ENCODE results near the gene SLU7. TPM values are rescaled to one million over a fixed set of nuclear protein-coding genes. Genes with fewer than 3 reads are reported as not detected.

Gene SLU7
- total RNA-seq, 1 experiment from 2014 or later, result 75.3 TPM

- H3K4me3 ChIP-seq, result no peak overlapping the region
- peak overlapping the region; percentile 60 for H3K27ac ChIP-seq
- H3K27me3 ChIP-seq (ENCODE audit: insufficient read depth, low read depth), result no peaks in the 10 kb centered on the region
- H3K9me2 ChIP-seq (ENCODE audit: insufficient read depth), result no peaks in the 10 kb centered on the region
- H3K79me2 ChIP-seq (ENCODE audit: low read depth), result no peaks in the 10 kb centered on the region
- H3K4me1 ChIP-seq (replicated peaks; ENCODE audit: insufficient read depth), result peaks cover 20% of the 10 kb centered on the region
- TF ChIP-seq EZH2 (IDR thresholded peaks at IDR 0.05; ENCODE audit: low read depth), result no peak
- no peak for TF ChIP-seq CTCF (conservative IDR thresholded peaks at IDR 0.05)
- DNase-seq, result no peak
- POLR2A ChIA-PET (ENCODE audit: unreplicated experiment), result no interaction called here
- peak overlapping the region; percentile 3; the same call in 1 of the 2 replicates for H2AFZ ChIP-seq
- H3F3A ChIP-seq (ENCODE audit: insufficient read depth, low read depth), result peaks cover 9% of the 10 kb centered on the region; the same call in 1 of the 2 replicates
- H3K4me2 ChIP-seq, result peak overlapping the region; percentile 57
- H4K20me1 ChIP-seq (ENCODE audit: insufficient read depth), result no peaks in the 10 kb centered on the region
- intact Hi-C loops (cut with micrococcal nuclease; ENCODE audit: unreplicated experiment), result no loop called here
- H3K36me3 ChIP-seq (ENCODE audit: low read depth), result no peaks in the 10 kb centered on the region
- no peaks in the 10 kb centered on the region for H3K9me3 ChIP-seq (ENCODE audit: insufficient read depth, low read depth)
- no TSS peak for BruUV-seq (replicated peaks)
- CTCF ChIA-PET, result no interaction called here
Observed at GRCh38 chr5:160464466-160464797, 45.6 kb upstream of the SLU7 start.

GRCh38 chr5:160463740-160464465, 45.0 kb upstream of the SLU7 start:
- intact Hi-C loops (cut with micrococcal nuclease; ENCODE audit: unreplicated experiment), result no loop called here
- Histone ChIP-seq H3F3A (ENCODE audit: insufficient read depth, low read depth) (peaks cover 9% of the 10 kb centered on the region; the same call in 1 of the 2 replicates), H3K79me2 (ENCODE audit: low read depth) (no peaks in the 10 kb centered on the region), H3K27ac (peak overlapping the region; percentile 60), H2AFZ (peak overlapping the region; percentile 3; the same call in 1 of the 2 replicates), H4K20me1 (ENCODE audit: insufficient read depth) (no peaks in the 10 kb centered on the region), H3K9me2 (ENCODE audit: insufficient read depth) (no peaks in the 10 kb centered on the region), H3K9me3 (ENCODE audit: insufficient read depth, low read depth) (no peaks in the 10 kb centered on the region), H3K36me3 (ENCODE audit: low read depth) (no peaks in the 10 kb centered on the region), H3K4me3 (no peak overlapping the region), H3K27me3 (ENCODE audit: insufficient read depth, low read depth) (no peaks in the 10 kb centered on the region), H3K4me2 (peak overlapping the region; percentile 57), H3K4me1 (replicated peaks; ENCODE audit: insufficient read depth) (peaks cover 20% of the 10 kb centered on the region)
- ChIA-PET POLR2A (ENCODE audit: unreplicated experiment) (interaction anchor here (0.6 kb wide), 1 partner anchor 1113 kb away, joined by 3 read pairs; no protein-coding TSS in a partner anchor), CTCF (no interaction called here)
- DNase-seq, result peak; percentile 33 to 72
- TF ChIP-seq EZH2 (IDR thresholded peaks at IDR 0.05; ENCODE audit: low read depth), result no peak
- no peak for TF ChIP-seq CTCF (conservative IDR thresholded peaks at IDR 0.05)
- no TSS peak for BruUV-seq (replicated peaks)

GRCh38 chr5:160463227-160463626, 44.3 kb upstream of the SLU7 start:
- intact Hi-C loops (cut with micrococcal nuclease; ENCODE audit: unreplicated experiment), result no loop called here
- CTCF ChIA-PET, result no interaction called here
- no peak overlapping the region for H3K4me3 ChIP-seq
- peak overlapping the region; percentile 57 for H3K4me2 ChIP-seq
- peaks cover 20% of the 10 kb centered on the region for H3K4me1 ChIP-seq (replicated peaks; ENCODE audit: insufficient read depth)
- no TSS peak for BruUV-seq (replicated peaks)
- H3K79me2 ChIP-seq (ENCODE audit: low read depth), result no peaks in the 10 kb centered on the region
- no peaks in the 10 kb centered on the region for H3K27me3 ChIP-seq (ENCODE audit: insufficient read depth, low read depth)
- no peaks in the 10 kb centered on the region for H3K9me2 ChIP-seq (ENCODE audit: insufficient read depth)
- no peak for DNase-seq
- H3K27ac ChIP-seq, result no peak overlapping the region
- POLR2A ChIA-PET (ENCODE audit: unreplicated experiment), result no interaction called here
- H3K36me3 ChIP-seq (ENCODE audit: low read depth), result no peaks in the 10 kb centered on the region
- H2AFZ ChIP-seq, result no peak overlapping the region
- no peaks in the 10 kb centered on the region for H3K9me3 ChIP-seq (ENCODE audit: insufficient read depth, low read depth)
- H3F3A ChIP-seq (ENCODE audit: insufficient read depth, low read depth), result peaks cover 9% of the 10 kb centered on the region; the same call in 1 of the 2 replicates
- no peaks in the 10 kb centered on the region for H4K20me1 ChIP-seq (ENCODE audit: insufficient read depth)
- no peak for TF ChIP-seq CTCF (conservative IDR thresholded peaks at IDR 0.05)
- no peak for TF ChIP-seq EZH2 (IDR thresholded peaks at IDR 0.05; ENCODE audit: low read depth)

Measured in PC-9 (cell line).